HG02943 (cell line): ENCODE measurements around the gene RXRA.

ENCODE experiments used
- ATAC-seq: cut with Tn5 transposase; IDR thresholded peaks from one replicate; pipeline ENCODE4 v1.9.1; 2021; ENCODE audit warnings: mild to moderate bottlenecking, low read depth, moderate library complexity; ENCODE audit not compliant: unreplicated experiment

Gene RXRA

DNA sequence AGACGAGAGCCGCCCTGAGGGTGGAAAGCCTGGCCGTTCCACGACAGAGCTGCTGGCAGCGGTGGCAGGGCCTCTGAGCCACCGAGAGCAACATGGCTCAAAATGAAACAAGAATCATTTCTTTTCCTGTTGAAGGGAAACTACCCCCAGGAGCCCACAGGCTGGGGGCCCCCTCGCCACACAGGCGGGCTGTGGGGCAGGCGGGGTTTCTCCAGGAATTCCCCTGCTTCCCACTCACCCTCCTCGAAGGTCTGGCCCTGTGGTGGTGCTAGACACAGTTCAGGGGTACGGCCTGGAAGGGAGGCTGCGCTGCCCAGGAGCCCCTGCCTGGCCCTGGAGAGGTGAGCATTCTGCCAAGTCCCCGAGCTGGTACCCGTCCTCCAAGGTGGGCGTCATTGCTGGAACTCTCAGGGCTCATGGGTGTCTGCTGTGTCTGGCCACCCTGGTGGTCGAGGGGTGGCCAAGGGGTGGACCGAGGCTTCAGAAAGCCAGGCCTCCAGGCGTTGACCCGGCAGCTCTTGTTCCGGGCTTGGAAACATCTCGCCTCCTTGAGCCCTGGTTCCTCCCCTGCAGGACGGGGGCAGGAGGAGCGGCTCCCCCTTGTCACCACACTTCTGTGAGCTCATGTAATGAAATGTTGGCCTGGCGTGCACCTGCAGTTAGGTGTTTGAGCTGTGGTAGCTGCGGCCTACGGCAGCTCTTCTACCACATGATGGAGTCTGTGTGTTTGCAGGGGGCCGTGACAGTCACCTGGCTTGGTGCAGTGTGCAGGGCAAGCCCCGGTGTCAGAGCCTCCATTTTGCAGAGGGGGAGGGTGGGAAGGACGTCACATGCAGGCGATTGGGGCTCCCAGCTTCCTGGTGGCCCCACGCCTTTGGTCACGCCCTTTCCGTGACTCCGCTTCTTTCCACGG is 65.3 kb downstream of the RXRA start:
- peak; percentile 47 for ATAC-seq

GRCh38 chr9:134392900-134393299 is 66.6 kb downstream of the RXRA start:
- ATAC-seq = no peak

GRCh38 chr9:134393582-134394280 is 67.5 kb downstream of the RXRA start:
- no peak for ATAC-seq

DNA sequence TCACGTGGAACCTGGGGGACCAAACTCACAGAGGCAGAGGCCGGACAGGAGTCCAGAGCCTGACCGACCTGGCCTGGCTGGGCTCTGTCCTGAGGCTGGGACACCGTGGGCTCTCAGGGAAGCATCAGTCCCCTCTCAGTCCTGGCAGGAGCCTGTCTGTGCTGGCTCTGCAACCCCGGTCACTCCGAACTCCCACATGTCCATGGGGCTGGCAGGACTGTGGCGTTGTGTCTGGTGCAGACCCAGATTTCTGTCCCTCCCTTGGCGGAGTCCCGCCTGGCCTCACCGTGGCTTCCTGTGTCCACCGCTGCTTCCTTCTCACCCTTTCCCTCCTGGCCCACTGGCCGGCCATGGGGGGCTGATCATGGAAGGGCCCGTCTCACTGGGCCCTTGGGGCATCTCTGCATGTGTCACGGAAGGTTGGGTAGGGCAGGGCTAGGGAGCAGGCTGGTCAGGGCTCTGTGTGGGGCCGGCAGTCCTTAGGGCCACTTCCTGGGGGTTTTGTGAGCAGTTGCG is 68.8 kb downstream of the RXRA start:
- no peak for ATAC-seq

DNA sequence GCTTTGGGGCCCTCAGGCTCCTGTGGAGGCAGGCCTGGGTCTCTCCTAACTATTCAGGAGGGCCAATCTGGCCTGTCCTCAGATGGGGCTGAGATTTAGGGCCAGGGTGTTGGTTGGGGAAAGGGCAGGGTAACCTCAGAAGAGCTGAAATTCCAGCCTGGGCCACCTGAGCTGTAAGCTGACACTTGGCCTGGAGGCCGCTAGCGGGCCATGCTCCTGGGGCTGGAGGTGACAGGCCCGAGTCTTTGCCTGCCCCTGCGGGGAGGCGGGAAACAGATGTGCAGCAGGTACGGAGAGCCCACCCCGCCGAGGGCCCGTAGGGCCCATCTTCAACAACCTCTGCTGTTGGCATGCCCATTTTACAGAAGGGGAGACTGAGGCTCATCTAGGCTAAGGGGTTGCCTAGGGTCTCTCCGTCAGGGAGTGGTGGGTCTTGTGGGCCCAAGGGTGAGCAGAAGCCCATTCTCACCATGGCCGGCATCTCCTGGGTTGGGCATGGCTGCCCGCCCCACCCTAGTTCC is 69.5 kb downstream of the RXRA start:
- ATAC-seq = no peak

- no peak for ATAC-seq
Observed at GRCh38 chr9:134396258-134396742, 70.0 kb downstream of the RXRA start.

DNA sequence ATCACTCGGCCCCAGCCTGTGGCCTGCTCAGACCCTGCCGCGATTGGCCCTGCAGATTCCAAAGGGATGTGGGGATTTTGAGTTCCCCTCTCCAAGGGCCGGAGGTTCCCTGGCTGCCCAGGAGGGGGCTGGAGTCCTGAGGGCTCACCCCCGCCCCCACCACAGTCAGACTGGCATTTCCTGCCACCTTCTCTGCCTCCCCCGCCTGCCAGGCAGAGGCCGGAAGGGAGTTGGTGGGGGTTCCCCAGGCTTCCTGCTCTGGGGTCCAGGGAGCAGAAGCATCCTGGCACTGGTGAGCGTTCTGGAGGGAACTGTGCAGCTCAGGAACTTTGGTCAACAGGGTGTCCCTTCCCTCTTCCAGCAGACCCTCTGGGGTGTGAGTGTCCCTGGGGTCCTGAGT is 70.6 kb downstream of the RXRA start:
- ATAC-seq = no peak

DNA sequence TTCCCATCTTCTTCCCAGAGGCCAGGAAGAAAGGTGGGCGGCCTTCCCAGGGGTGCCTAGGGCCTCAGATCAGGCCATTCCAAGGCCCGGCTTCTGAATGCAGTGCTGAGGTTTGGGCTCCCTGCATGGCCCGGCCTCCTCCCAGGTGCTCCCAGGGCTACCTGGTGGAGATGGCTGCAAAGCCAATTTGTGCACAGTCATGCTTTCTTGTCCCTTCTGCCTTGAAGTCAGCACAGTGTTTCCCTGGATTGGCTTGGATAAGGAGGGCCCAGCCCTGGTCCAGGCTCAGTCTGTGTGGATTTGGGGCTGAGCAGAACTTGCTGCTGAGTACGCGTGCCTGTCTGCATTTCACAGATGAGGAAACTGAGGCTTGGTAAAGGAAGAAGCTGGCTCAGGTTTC is 72.5 kb downstream of the RXRA start:
- no peak for ATAC-seq

DNA sequence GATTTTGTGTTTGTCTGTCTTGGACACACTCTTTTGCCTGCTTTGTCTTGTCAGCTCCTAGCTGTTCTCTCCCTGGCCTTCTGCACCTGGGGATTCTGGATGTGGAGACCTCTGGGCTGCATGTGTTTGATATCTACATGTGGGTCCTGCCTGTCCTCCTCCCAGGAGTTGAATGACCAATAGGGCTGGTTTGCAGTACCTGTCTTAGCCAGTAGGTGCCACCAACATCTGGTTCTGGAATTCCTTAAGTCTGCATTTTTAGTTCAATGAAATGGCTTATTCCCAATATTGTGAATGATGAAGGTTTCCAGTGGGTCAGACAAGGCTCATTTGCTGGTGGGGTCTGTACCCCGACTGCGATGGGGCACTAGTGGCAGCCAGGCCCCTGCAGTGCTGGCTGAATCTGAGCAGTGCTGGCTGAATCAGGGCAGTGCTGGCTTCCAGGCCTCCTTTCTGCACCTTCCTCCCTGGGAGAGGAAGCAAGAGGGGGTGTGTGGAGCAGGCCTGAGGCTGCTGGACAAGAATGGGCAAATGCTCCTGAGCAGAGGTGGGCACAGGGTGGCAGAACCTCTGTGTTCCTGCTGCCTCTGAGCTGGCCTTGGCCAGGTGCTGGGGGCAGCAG is 73.3 kb downstream of the RXRA start:
- no peak for ATAC-seq

DNA sequence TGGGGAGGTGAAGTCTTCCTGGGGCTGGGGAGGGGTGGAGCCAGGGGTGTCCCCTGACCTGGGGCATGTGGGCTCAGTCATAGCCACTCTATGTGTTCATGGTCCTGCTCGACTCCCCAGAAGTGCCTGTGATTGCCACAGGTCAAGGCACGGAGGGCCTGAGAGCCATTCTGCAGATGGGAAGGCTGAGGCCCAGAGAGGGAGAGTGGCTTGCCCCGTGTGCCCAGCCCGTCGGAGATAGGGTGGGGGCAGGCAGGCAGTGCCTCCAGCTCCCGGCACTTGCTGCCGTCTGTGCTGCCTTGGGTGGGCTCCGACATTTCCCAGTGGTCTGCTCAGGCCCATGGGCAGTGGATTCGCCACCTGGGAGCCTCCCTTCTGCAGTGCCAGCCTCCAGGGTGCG is 74.0 kb downstream of the RXRA start:
- no peak for ATAC-seq

GRCh38 chr9:134401391-134401790 is 75.1 kb downstream of the RXRA start:
- no peak for ATAC-seq

GRCh38 chr9:134402182-134402581 is 75.9 kb downstream of the RXRA start:
- no peak for ATAC-seq

GRCh38 chr9:134403292-134403681 is 77.0 kb downstream of the RXRA start:
- no peak for ATAC-seq

- no peak for ATAC-seq
Observed at GRCh38 chr9:134403682-134404301, 77.5 kb downstream of the RXRA start.

- no peak for ATAC-seq
Observed at GRCh38 chr9:134404376-134405358, 78.4 kb downstream of the RXRA start.

DNA sequence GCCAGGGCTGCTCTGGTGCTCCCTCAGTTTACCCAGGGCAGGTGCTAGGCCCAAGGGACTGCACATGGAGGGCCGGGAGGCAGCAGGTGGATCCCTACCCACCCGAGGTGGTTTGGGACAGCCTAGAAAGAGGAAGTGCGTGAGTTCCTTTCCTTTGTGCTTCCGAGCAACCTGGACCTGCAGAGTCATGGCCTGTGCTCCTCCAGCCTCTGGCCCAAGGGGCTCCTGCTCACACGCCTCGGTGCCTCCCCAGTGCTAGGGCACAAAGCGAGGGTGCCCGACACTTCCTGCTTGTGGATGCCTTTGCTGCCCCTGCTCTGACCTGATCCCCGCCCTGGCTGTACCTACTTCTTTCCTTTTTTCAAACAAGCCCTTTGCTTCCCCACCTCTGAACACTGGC is 79.3 kb downstream of the RXRA start:
- ATAC-seq = no peak

- ATAC-seq = no peak
Observed at GRCh38 chr9:134406366-134407120, 80.3 kb downstream of the RXRA start.

DNA sequence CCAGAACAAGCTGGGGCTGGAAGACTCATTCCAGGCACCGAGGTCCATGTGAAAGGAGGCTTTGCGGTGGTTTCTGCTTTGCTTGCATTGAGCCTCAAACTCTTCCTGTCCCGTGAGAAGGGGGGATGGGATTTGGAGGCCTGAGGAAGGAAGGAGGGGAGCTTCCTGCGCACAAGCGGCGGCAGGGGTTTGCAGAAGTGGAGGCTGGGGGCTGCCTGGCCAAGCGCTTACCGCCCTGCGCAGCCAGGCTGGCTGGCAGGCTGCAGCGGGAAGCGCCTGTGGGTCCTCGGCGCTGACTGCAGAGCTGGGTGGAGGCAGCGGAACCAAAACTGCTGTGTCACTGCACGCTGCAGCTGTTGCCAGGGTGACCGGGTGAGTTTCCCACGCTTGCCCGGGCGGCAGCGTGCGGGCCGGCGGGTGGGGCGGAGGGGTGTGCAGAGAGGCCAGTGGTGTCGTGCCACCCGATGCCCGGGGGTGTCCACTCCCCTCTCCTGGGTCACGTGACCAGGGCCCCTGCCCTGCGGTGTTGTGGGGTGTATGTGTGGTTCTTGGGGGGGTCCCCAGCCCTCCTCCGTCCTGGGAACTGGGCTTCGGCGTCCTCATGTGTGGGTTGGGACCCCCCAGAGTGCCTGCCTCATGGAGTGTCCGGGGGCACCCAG is 81.0 kb downstream of the RXRA start:
- ATAC-seq = no peak
